HCT116 (cell line): ENCODE data around the gene PDE9A. TPM values are rescaled to one million over a fixed set of nuclear protein-coding genes. Genes with fewer than 3 reads are reported as not detected.

Source experiments
- ATAC-seq: fragments of 200-7000 bp; cut with Tn5 transposase; 2 replicates; pipeline ENCODE4 v1.9.1; 2020; ENCODE audit warnings: mild to moderate bottlenecking, moderate library complexity
- BruUV-seq: library from RNA; stranded (reverse); fragments of 400-500 nt; replicated peaks from 2 replicates; lab custom pipeline; 2021; lab: Mats Ljungman, UMichigan
- CTCF ChIA-PET: fragments of 300-600 bp; sonication (Branson Sonifier 250); formaldehyde crosslinking; loops from one replicate; lab custom pipeline; 2021; ENCODE audit warnings: antibody characterized with exemption; lab: Charles Lee
- POLR2A ChIA-PET: fragments of 300-600, 350-600 bp; sonication (Branson Sonifier 250); formaldehyde crosslinking; loops from one replicate; lab custom pipeline; 2021; ENCODE audit warnings: antibody characterized with exemption; lab: Charles Lee
- RAD21 ChIA-PET, 2 experiments: fragments of 300-600 bp; sonication (Branson Sonifier 250); formaldehyde crosslinking; loops; one replicate each; lab custom pipeline; 2023; ENCODE audit warnings: low total read pairs in 2 of 2; ENCODE audit not compliant: uncharacterized antibody in 2 of 2, unreplicated experiment in 2 of 2, low non-redundant PET in 1 of 2; lab: Charles Lee
- DNase-seq: peaks from one replicate; pipeline ENCODE4 v3.0.0-alpha.2; 2010; ENCODE audit warnings: low read depth, low spot score
- H2AFZ ChIP-seq: fragments of 200-600 bp; shearing (Covaris generic), sonication (generic); 2 replicates; pipeline ENCODE4 v1.6.1; 2017; ENCODE audit warnings: low read depth, mixed run types, mixed read lengths, antibody characterized with exemption, low read length; ENCODE audit not compliant: poor library complexity, severe bottlenecking
- H3K27ac ChIP-seq: 2 replicates; pipeline ENCODE4 v1.5.1; 2012; ENCODE audit warnings: low read depth, low read length
- H3K27me3 ChIP-seq: fragments of 200-600 bp; sonication (generic); 2 replicates; pipeline ENCODE4 v1.6.1; 2016; ENCODE audit warnings: mixed run types, low read length, mixed read lengths; ENCODE audit not compliant: insufficient read depth
- H3K36me3 ChIP-seq, 2 experiments: fragments of 200-500 bp in 1 of 2; fragments of 200-600 bp in 1 of 2; sonication (Bioruptor generic) in 1 of 2; sonication (generic) in 1 of 2; 2 replicates each; pipeline versions ENCODE4 v1.5.1 to v1.6.1; 2014 to 2016; ENCODE audit warnings: low read length in 2 of 2, inconsistent platforms in 1 of 2, mixed read lengths in 1 of 2, mixed run types in 1 of 2; ENCODE audit not compliant: insufficient read depth in 2 of 2, control insufficient read depth in 1 of 2
- H3K4me1 ChIP-seq, 2 experiments: fragments of 200-600 bp in 1 of 2; sonication (generic) in 1 of 2; 2 replicates each; pipeline versions ENCODE4 v1.5.1 to v1.6.1; 2012 to 2017; ENCODE audit warnings: low read length in 2 of 2, inconsistent platforms in 1 of 2, mild to moderate bottlenecking in 1 of 2, mixed read lengths in 1 of 2, mixed run types in 1 of 2, moderate library complexity in 1 of 2; ENCODE audit not compliant: insufficient read depth in 2 of 2, control insufficient read depth in 1 of 2
- H3K4me2 ChIP-seq: fragments of 200-600 bp; sonication (generic); 2 replicates; pipeline ENCODE4 v1.6.1; 2017; ENCODE audit warnings: mixed run types, low read length, mixed read lengths
- H3K4me3 ChIP-seq, 2 experiments: fragments of 200-600 bp in 1 of 2; sonication (generic) in 1 of 2; replicated peaks in 1 of 2; 2 replicates each; pipeline ENCODE4 v1.5.1; 2011 to 2016; ENCODE audit warnings: low read length in 2 of 2, control low read depth in 1 of 2, low read depth in 1 of 2, mild to moderate bottlenecking in 1 of 2, mixed read lengths in 1 of 2, mixed run types in 1 of 2
- H3K79me2 ChIP-seq: fragments of 200-600 bp; sonication (generic); 2 replicates; pipeline ENCODE4 v1.6.1; 2017; ENCODE audit warnings: mild to moderate bottlenecking, mixed run types, low read length, moderate library complexity, mixed read lengths; ENCODE audit not compliant: insufficient read depth
- H3K9ac ChIP-seq: fragments of 200-600 bp; sonication (generic); 2 replicates; pipeline ENCODE4 v1.6.1; 2016; ENCODE audit warnings: low read length, mixed read lengths
- H3K9me2 ChIP-seq: fragments of 200-600 bp; sonication (generic), shearing (Covaris generic); 2 replicates; pipeline ENCODE4 v1.6.1; 2017; ENCODE audit warnings: mixed run types, mild to moderate bottlenecking, moderate library complexity; ENCODE audit not compliant: insufficient read depth
- H3K9me3 ChIP-seq, 2 experiments: fragments of 200-500 bp in 1 of 2; fragments of 200-600 bp in 1 of 2; sonication (Bioruptor generic) in 1 of 2; sonication (generic) in 1 of 2; 2 replicates each; pipeline ENCODE4 v1.6.1; 2014 to 2017; ENCODE audit warnings: low read length in 2 of 2, mixed read lengths in 2 of 2, inconsistent platforms in 1 of 2, low read depth in 1 of 2, mild to moderate bottlenecking in 1 of 2, mixed run types in 1 of 2, moderate library complexity in 1 of 2; ENCODE audit not compliant: control insufficient read depth in 1 of 2, insufficient read depth in 1 of 2
- H4K20me1 ChIP-seq: fragments of 200-600 bp; sonication (generic), shearing (Covaris generic); 2 replicates; pipeline ENCODE4 v1.6.1; 2017; ENCODE audit warnings: mixed run types, mild to moderate bottlenecking, moderate library complexity; ENCODE audit not compliant: insufficient read depth
- CBX3 ChIP-seq: IDR thresholded peaks from 2 replicates; pipeline ENCODE4 v1.6.1; 2012; ENCODE audit warnings: low read depth
- CEBPB ChIP-seq: IDR thresholded peaks from 2 replicates; pipeline ENCODE4 v1.6.1; 2012; ENCODE audit warnings: low read depth
- EZH2 ChIP-seq: fragments of 200-600 bp; sonication (generic); IDR thresholded peaks from 2 replicates; pipeline ENCODE4 v1.6.1; 2017; ENCODE audit warnings: antibody characterized with exemption, mixed run types
- JUND ChIP-seq: IDR thresholded peaks from 2 replicates; pipeline ENCODE4 v1.6.1; 2012
- MAX ChIP-seq: IDR thresholded peaks from 2 replicates; pipeline ENCODE4 v1.6.1; 2012
- POLR2A ChIP-seq: IDR thresholded peaks from 2 replicates; pipeline ENCODE4 v1.7.0; 2011; ENCODE audit warnings: borderline replicate concordance; ENCODE audit not compliant: insufficient read depth, insufficient read length; ENCODE audit errors: extremely low read depth
- POLR2AphosphoS5 ChIP-seq: IDR thresholded peaks from 2 replicates; pipeline ENCODE4 v1.6.1; 2011; ENCODE audit warnings: mild to moderate bottlenecking, low read depth, low read length, moderate library complexity
- RAD21 ChIP-seq: IDR thresholded peaks from 2 replicates; pipeline ENCODE4 v1.6.1; 2012; ENCODE audit warnings: low read depth, mild to moderate bottlenecking
- REST ChIP-seq: IDR thresholded peaks from 2 replicates; pipeline ENCODE4 v1.6.1; 2012; ENCODE audit warnings: low read depth
- SP1 ChIP-seq: IDR thresholded peaks from 2 replicates; pipeline ENCODE4 v1.6.1; 2012; ENCODE audit warnings: low read depth
- TCF7L2 ChIP-seq: IDR thresholded peaks from 2 replicates; pipeline ENCODE4 v1.7.0; 2011; ENCODE audit warnings: borderline replicate concordance, inconsistent platforms; ENCODE audit not compliant: insufficient read depth, insufficient read length; ENCODE audit errors: extremely low read depth
- YY1 ChIP-seq: IDR thresholded peaks from 2 replicates; pipeline ENCODE4 v1.6.1; 2011; ENCODE audit warnings: low read length, low read depth, moderate library complexity, mild to moderate bottlenecking; ENCODE audit not compliant: insufficient replicate concordance; ENCODE audit errors: extremely low read depth
- ZNF274 ChIP-seq: fragments of 200-500 bp; sonication (Bioruptor generic); IDR thresholded peaks from 2 replicates; pipeline ENCODE4 v1.6.1; 2014; ENCODE audit warnings: mild to moderate bottlenecking, low read depth, low read length, inconsistent platforms
- intact Hi-C: fragments of 100-400 bp; cut with micrococcal nuclease; formaldehyde crosslinking; loops from 2 replicates; pipeline ENCODE4 v1.10.0; 2022
- total RNA-seq: library from RNA; stranded (reverse); gene quantifications from one replicate; pipeline ENCODE4 v1.2.1, GENCODE V29; 2021; ENCODE audit not compliant: unreplicated experiment

Gene PDE9A
- total RNA-seq, 1 experiment from 2014 or later, result 31.4 TPM

DNA sequence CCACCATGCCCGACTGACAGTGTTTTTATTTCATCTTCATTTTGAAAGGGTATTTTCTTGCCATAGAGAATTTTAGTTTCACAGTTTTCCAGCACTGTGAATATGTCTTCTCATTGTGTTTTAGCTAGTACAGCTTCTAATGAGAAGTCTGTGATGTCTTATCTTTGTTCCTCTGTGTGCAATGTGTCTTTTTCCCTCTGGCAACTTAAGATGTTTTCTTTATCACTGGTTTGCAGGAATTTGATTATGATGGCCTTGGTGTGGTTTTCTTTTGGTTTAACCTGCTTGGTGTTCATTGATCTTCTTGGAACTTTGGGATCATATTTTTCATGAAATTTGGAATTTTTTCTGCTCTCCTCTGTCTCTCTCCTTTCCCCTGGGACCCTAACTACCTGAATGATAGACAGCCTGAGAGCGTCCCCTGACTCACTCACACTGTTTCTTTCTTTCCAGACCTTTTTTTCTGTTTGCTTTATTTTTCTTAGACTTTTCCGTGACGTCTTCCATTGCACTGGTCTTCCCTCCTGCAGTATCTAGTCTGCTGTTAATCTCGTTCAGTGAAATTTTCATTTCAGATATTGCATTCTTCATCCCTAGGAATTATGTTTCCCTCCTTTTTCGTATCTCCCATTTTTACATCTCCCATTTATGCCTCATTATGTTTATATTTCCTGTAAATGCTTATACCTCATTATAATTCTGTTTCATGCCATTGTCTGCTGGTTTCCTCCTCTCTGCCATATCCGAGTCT, 48.5 kb downstream of the PDE9A start (continued):
- no peak for TF ChIP-seq YY1

- POLR2A ChIA-PET, result no interaction called here
- H3K79me2 ChIP-seq, result no peaks in the 10 kb centered on the region
- no peaks in the 10 kb centered on the region for H3K9me2 ChIP-seq
- RAD21 ChIA-PET, result no interaction called here
- CTCF ChIA-PET, result no interaction called here
- no peaks in the 10 kb centered on the region for H3K4me1 ChIP-seq
- no peak overlapping the region for H2AFZ ChIP-seq
- H3K9ac ChIP-seq, result no peak overlapping the region
- peaks cover 0 to 10% of the 10 kb centered on the region in 2 experiments; a peak in 1 of 4 replicates for H3K9me3 ChIP-seq
- ATAC-seq (no peak), DNase-seq (no peak)
- H3K4me3 ChIP-seq, result no peak overlapping the region
- no peaks in the 10 kb centered on the region for H4K20me1 ChIP-seq
- no peak overlapping the region for H3K27ac ChIP-seq
- no peaks in the 10 kb centered on the region for H3K27me3 ChIP-seq
- 0 out of 4 replicates have a peak, but pooled peaks cover 0 to 2% of the 10 kb centered on the region in 2 experiments for H3K36me3 ChIP-seq
- intact Hi-C loops, result no loop called here
- H3K4me2 ChIP-seq, result no peak overlapping the region
- no peak for TF ChIP-seq REST
- no peak for TF ChIP-seq CEBPB
- TF ChIP-seq POLR2A, result no peak
- no peak for TF ChIP-seq POLR2AphosphoS5
- TF ChIP-seq JUND, result no peak
- TF ChIP-seq RAD21, result no peak
- no peak for TF ChIP-seq EZH2
- no peak for TF ChIP-seq MAX
- TF ChIP-seq YY1, result no peak
- no peak for TF ChIP-seq ZNF274
- TF ChIP-seq SP1, result no peak
- no peak for TF ChIP-seq CBX3
- TF ChIP-seq TCF7L2, result no peak
- no TSS peak for BruUV-seq
Measured at GRCh38 chr21:42702720-42703119, 49.3 kb downstream of the PDE9A start.
